Iris pigment epithelial cell (primary cell): ENCODE measurements around the gene MBIP.
A peak's percentile ranks its signal among the peaks of the same experiment; 100 is the strongest.

Experiments used
- DNase-seq: peaks from one replicate; pipeline ENCODE4 v3.0.0-alpha.2; 2011; ENCODE audit warnings: low read depth

MBIP gene

DNA sequence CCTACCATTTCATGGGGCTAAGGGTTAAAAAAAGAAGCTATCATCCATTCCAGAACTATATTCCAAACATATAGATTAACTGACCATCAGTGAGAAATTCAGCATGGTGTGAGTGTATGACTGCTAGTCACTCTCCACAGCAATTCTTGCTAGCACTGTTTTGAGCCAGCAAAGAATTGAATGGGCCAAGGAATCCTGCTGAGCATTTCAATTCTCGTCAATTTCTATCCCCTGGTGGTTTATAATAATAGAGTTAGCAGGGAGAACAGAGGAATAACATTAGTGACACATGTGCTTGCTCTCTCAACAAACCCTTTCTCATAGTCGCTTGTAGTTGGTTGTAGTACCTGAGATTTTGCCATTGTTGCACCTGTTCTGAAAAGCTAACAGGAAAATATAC is 7.2 kb downstream of the MBIP start:
- no peak for DNase-seq

DNA sequence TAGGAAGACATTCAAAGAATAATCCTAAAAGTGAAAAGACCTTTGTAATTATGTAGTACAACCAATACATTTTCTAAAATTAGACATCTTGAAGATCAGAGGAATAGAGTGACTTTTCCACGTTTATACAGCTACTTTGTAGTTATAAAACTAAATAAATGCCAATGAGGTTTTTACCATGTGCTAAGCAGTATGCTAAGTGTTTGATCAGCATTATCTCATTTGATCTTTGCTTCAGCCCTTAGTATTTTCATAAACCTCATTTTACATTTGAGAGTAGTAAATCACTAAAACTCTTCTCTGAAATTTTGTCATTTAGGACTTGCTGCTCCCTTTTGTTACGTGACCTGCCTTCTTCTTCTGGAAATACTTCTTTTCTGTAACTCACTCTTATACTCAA is 13.6 kb downstream of the MBIP start:
- no peak for DNase-seq

DNA sequence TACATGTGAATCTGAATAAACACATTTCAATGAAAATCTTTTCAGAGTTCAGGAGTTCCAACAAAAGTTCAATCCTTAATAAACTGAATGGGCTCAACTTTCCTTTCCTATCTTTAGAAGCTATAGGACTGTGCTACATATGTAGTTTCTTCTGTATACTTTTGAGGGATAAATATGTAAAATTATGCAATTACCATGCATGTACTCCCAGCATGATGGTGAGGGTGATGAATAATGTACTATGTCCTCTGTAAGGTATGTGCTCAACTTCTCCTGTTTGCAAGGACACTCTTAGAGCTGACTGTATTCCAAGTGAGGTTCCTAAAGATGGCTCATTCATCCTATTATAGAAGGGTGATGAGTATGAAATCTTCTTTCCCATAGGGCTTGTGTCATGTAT is 15.5 kb downstream of the MBIP start:
- no peak for DNase-seq

DNA sequence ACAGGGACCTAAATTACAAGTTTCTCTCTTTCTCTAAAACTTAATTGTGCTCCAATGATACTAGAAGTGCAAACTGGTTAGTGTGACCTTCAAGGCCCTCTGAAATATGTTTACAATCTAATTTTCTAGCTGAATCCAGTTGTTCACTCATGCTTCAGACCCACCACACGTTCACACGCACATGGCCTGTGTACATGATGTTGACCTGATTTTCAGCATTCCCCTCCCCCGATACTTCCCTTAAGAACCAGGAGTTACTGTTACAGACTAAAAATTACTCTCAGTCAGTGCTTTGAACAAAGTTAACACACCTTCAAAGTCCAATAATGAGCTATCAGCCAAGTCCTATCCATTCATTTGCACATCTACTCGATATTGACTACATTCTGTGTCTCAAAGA is 16.5 kb downstream of the MBIP start:
- no peak for DNase-seq

DNA sequence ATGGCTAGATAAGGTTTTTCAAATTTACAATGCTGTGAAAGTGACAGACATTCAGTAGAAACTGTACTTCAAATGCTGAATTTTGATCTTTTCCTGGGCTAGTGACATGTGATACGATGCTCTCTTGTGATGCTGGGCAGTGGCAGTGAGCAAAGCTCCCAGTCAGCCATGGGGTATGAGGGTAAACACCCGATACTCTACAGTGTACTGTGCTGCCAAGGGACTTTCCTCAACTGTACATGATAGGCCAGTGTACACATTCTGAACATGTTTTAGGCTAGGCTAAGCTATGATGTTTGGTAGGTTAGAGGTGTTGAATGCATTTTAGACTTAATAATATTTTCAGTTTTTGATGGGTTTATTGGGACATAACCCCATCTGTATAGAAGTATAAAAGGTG is 17.6 kb downstream of the MBIP start:
- no peak for DNase-seq

DNA sequence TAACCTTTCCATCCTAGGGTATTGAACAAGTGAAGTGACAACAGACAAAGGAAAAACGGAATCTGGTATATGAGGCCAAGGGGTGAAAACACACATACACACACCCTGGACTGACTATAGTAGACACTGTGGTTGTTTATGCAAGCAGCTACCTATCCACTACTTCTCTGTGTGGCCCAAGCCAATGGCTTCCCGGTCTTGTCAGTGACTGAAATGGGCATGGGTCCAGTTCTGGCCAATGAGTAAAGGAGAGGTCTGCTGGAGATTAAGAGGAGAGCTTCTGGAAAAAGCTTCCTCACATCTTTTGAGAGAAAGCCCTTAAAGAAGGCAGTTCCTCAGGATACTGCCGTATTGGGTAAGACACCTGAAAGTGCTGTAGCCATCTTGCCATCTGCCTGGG is 19.3 kb downstream of the MBIP start:
- no peak for DNase-seq

DNA sequence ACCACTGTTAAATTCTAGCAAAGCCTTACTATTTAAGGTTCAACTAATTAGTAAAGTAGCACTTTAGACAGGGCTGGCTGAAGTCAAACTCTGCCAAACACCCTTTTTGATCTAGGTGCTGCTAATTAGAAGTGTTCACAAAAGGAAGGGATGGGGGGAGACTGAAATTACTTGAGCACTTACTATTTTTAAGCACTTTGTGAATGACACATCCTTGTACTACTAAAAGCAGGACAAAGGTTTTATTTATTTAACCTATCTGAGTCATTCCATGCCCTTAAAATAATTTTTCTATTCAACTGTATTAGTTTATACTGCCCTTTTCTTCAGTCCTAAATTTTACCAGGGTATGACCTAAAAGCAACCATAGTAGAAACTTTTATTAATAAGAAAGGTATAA is 20.1 kb downstream of the MBIP start:
- peak; percentile 45 for DNase-seq

DNA sequence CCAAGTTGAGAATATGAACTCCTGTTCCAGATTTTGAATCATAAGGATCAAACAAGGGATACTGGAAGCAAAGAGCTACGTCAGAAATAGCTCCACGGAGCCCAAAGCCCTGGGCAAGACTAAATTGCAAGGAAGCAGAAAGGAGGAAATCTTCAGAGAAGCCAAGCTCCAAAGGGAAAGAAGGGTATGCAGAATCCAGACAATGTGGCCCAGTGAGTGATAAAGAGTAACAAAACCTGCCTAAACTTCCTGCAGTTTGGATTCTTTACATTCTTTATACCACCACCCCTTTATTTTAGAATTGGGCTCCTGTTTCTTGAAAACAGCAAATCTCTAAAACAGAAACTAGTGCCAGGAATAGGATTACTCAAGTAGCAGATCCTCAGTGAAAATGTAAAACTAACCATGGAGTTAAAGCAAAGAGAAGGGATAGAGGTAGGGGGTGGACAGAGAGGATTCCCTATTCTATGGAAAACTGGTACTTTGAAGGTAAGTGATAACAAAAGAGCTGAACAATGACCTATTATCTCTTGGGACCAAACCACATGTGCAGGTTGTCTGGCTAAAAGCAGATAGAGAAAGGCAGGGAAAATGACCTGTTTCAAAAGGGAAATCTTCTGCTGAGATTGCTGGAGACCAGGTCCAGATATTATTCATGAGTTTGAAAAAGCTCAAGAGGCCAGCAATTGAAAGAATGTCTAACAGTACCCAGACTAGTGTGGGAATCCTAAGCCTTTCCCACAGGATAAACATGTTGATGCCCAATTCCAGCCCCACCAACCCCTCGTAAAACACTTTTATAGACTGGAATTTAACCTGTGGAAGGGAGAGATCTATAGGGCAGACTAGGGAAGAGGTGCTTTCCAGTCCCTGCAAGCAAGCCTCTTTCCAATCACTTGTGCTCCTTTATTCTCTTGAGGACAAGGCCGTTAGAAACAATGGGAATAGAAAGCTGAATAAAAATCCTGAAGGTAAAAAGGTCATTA is 24.5 kb downstream of the MBIP start:
- no peak for DNase-seq

DNA sequence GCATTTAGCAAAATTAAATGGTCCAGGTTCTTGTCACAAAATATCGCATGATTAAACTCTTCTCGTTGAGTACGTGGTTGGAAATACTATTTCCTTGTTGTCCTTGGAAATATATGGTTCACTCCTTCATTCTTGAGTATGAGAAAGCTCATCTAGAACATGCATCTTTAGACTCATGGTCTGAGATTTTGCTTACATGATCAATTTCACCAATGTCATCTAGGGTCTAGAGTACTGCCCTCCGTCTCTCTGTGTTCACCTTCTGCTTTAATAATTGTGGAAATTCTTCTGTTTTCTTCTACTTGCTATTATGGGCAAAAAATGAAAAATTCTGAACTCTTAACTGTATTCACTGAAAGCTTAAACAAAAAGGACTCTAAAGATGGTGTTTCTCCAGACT is 25.9 kb downstream of the MBIP start:
- DNase-seq, result no peak

DNA sequence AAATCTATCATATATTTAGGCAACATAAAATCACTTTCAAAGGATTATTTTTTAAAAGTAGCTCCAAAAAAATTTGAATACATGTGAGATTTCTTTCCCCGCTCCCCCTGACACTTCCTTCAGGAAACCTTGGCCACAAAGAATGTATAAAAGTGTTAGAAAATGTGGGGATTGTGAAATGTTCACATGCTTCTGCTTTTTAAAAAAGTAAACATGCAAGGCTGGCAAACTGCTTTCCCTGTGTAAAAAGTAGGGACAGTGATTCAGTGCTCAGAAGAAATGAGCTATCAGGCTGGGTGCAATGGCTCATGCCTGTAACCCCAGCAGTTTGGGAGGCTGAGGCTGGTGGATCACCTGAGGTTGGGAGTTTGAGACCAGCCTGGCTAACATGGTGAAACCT is 26.6 kb downstream of the MBIP start:
- peak; percentile 89 for DNase-seq

DNA sequence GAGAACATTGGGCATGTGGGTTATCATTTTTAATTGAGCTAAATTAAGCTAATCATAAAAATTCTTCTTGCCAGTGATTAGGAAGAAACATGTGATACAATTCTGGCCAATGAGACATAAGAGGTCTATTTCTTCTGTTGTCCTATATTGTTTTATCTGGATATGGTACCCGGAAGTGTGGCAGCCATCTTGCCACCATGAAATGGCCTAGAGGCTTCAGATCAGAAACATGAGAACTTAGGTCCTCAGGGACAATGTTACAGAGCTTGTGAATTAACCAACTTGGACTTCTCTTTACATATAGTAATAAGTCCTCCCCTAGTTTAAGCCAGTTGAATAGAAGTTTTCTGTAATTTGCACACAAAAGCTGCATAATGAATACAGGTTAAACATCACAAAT is 30.5 kb downstream of the MBIP start:
- DNase-seq, result no peak

DNA sequence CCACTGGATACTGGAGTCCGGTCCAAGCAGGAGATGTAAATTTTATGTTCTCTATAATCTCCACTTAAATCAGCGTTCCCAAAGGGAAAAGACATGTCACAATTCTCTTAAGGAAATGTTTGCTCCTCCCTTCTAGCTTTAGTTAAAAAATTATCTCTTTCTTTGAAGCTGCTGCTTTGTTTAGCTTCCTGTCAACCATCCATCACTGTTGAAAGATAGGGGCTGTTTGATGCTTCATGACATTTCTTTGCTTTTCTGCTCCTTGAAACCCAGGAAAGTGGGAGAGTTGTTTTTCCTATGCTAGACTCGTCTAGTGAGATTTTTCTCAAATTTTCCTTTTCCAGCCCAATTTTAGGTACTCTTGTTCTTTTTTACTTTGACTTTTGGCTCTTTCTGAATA is 31.9 kb downstream of the MBIP start:
- no peak for DNase-seq

DNA sequence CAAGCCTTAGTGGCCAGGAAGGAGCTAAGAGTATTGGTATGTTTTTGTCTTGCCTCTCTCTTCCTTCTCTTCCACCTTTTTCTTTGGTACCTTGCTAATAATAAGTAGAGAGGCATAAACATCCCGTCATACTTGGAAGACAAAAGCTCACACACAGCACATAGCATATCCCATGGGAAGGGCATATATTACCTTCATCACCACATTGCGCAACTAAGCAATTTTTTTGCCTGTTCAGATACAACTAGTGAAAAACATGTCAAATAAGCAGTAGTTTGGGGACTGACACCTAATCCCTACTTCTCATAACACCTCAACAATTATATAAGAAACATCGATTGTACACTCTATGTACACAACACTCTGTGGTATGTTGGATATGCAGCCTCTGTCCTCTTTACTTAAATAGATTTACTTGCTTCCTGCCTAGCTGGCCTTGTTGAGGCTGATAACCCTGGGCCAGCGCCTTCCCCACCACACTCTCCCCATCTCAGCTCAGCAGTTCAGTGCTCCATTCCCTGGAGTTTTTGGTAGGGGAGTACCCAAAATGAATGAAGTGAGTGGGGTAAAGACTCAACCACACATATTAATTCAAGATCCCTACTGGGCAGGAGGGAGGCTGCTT is 35.4 kb downstream of the MBIP start:
- DNase-seq, result no peak

DNA sequence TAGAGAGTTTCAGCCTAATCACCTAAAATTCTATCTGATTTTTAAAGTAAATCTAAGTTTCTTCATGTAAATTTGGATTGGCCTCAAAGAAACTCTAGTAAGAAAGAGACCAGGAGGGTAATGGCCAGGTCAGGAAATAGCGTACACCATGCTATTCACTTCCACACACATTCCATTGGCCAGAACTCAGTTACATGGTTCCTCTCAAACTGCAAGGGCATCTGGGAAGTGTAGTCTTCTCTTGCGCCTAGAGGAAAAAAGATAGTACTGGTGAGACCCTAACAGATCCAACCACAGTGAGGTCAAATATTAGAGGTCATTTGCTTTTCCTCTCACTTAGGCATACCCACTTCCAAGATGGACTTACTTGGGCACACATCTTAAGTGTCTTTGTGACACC is 39.1 kb downstream of the MBIP start:
- DNase-seq, result no peak

DNA sequence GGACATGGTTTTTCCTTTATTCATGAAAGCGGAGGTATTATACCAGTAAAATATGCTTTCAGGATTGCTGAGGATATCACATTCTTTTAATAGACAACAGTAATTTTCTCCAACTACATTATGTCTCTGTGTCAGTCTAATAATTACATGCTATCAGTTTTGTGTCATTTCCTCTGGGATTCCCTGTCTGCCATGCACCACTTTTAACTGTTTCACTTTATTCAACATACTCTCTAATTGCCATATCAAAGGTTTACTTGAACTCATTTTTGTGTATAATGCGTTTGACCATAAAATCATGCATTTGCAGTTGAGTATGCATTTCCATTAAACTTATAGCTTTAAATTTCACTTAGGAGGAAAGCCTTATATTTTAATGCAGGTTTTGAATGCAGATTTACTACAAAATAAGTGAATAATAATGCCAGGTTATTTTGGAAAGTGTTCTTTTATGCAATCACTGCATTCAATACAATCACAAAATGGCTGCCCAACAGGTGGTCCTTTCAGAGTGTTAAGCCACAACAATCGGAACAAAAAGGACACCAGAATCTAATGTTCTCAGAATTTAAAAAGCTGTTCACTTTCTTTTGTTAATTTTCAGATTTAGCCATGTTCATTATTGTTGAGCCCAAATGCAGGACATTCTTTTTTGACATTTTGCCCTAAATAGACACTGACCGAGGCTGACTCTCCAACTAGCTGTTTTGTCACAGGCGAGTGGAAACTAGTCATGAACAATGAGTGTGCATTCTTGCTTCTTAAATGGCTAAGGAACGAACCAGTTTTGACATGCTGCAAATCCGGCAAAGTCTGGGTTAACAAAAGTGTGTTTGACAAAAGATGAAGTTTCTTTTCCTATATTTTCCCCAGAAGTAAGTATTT is 40.9 kb downstream of the MBIP start:
- no peak for DNase-seq

DNA sequence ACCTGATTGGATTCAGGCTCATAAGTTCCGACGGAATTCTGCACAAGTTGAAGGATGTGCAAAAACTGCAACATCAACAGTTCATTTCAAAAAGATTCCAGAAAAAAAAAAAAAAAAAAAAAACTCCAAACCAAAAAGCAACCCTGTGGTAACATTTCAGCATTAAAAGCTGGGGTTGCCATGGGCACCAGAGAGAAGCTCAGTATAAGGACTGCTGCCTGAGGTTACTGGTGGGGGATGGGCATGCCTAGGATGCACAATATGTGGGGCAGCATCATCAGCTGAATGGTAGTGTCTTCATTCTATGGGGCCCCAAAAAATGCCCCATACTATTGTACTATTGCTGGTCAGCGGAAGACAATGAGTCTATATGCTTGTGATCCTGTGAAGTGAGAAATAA is 44.7 kb downstream of the MBIP start:
- no peak for DNase-seq

DNA sequence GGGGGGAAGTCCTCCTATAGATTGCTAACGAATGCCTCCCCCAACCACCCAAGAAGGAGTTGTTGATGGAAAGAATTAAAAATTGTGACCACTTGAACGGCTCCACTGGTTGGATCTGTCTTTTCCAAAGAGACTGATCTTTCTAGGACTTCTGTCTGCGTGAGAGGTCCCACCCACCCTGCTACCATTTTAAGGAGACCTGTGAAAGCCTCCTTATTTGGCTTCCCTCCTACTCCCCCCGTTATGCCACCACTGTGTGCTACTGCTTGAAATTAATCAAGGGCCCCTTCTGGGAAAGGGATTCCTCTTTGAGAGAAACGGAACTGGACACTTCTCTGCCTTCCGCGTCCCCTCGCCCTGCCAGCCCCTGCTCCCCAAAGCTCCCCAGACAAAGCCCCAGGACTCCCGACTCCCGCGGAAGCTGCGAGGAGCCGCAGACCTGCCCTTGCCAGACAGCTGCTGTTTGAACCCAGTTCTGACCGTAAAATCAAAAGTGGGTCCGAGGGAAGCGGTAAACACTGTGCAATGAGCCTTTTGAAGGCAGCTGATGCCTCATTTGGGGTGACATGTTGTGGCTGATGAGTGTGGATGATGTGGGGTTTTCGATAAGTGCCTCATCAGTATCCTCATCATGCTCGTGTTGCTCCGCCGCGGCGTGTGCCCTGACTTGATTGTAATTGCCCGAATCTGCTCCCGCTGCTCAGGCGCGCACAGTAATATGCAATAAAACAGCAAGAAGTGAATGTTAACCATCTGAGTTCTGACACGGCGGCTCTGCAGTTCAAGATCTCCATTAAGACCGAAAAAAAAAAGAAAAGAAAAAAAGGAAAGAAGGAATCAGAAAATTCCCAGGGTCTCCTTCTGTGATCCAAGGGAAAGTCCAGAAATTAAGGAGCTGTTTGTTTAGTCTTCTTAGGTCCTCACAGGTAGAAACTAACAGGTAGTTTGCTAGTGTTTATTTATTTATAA is 48.2 kb downstream of the MBIP start:
- DNase-seq, result peak; percentile 11

DNA sequence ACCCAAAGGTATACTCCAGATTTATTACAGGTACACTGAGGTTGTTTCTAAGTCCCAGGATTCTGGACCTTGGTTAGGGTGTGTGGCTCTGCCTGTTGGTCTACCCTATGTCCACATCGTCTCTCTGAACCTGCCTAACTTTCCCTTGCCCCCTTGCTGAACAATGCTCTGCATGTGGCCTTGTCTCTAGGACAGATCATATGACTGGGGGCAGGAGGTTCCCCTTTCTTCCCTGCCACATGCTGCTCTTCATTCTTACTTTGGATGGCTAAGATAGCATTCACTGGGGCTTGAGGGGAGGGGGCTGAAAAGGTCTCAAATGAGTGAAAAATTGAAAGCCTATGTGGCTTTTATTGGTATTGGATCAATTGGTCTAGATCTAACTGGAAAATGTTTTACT is 49.2 kb downstream of the MBIP start:
- no peak for DNase-seq

DNA sequence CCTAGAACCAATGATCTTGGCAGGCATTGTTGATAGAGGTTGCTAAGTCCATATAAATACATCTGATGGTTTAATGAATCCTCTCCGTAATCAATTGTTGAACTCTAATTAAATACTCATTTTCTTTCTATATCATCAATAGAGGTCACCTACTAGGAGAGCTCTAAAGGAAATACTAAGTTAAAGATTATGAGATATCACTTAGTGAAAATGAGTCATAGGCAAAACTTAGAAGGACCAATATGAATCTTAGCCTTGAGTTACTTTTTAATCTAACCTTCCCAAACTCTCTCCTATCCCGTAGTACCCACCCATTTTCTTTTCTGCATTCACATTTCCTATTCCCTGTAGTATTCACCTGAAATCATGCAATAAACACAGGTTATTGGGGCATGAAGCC is 50.2 kb downstream of the MBIP start:
- no peak for DNase-seq

DNA sequence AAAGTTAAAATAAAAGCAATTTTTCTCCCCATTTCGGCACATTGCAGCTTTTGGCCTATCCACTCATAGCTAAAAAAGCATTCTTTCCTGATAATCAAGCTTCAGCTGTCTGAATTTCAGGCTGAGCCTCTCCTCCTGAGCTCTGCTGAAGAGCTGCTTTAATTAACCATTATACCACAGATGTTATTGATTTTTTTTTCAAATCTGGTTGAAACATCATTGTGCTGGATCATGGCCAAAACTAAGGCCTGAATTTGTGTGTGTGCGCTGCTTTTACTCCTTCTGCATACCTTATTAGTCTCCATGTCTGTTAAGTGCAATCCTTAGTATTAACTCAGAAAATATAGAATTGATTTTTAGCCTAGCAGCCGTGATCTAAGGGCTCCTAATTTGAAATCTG is 52.3 kb downstream of the MBIP start:
- DNase-seq, result no peak

DNA sequence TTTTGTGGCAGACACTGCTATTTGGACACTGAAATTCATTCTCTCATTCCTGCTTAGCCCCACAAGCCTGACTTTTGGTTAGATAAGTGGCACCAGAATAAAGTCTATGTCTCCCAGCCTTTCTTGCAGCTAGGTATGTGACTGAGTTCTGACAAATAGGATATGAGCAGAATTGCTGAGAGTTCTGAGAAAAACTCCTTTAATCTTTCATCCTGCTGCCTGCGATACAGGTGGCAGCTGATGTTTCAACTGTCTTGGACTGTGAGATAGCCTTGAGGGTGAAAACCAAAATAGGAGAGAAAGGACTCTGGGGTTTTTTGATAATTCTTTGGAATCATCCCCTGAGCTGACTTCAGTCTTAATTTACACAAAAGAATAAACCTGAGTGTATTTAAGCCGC is 55.8 kb downstream of the MBIP start:
- no peak for DNase-seq

DNA sequence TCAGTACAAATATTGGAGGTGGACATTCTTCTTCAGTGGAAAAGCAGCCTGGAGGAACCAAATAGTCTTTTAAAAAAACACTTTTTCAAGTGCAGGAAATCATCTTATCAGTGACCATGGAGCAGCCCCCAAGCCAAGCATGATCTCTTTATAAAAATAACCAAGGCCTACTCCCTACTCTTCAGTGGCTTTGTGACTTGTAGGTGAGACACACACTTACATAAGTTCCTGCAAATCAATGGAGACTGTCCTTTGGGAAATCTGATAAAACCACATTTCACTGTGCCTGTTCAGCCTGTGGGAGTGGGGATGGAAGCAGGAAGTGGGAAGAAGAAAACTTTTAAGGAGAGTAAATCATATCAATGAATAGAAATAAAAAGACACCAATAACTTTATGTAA is 56.3 kb downstream of the MBIP start:
- DNase-seq, result no peak
